Measurements from ENCODE around the gene HEATR1.

Gene HEATR1

DNA sequence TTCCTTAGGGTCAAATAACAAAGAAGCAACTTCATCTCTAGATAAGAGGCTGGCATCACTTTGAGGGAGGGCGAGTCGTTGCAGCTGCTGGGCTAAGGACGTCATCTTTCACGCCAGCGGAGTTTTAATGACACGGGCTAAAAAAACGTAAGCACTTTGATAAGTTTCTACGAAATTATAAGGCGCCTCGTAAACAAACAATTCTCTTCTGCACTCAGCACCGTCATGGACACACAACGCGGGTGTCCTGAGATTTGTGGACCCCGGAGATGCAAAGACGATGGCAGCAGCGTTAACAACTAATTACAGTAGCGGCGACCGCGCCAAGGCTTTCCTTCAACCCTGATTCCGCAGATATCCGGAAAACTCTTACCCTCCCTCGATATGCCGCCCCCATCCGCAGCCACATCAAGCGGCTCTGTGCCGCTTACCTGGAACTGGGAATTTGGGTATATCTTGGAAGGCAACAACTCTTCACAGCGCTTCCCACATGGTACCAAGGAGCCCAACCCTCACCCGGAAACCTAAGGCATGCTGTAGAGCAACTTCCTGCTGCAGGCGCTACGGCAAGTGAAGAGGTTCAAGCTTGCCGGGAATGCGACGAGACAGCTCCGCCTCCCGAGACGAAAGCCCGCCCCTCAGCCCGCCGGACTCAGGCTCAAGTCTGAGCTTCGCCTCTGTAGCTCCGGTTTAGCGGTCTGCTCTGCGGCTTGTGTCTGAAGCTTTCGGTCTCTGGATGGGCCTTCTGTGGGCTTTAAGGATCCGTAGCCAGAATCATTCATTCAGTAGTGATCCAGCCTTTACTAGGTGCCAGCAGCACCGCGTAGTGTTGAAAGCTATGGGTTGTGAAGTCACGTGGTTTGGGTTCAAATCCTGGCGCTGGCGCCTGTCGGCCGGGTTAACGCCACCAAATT is at the start of gene HEATR1:
Gene HEATR1, minus strand, starts transcription at position 526 of the 914 bp plus-strand sequence. Its CDS starts 421 bp downstream, at position 105.
- H3K9ac ChIP-seq (ENCODE audit: low read depth, low read length) = peak within 1 kb of the TSS; percentile 80
- H3K36me3 ChIP-seq (ENCODE audit: control insufficient read depth, insufficient read depth, low read length) = peaks cover 33% of the 10 kb centered on the region
- peak within 1 kb of the TSS; percentile 87 for H3K4me3 ChIP-seq (ENCODE audit: low read depth, low read length)
- no peaks in the 10 kb centered on the region for H3K4me1 ChIP-seq (ENCODE audit: control insufficient read depth, insufficient read depth, low read length)
- H3K27ac ChIP-seq (ENCODE audit: low read depth, low read length) = peak within 1 kb of the TSS; percentile 73
- no peaks in the 10 kb centered on the region for H3K27me3 ChIP-seq (ENCODE audit: control insufficient read depth, insufficient read depth, low read length)
- H3K9me3 ChIP-seq (ENCODE audit: control insufficient read depth, insufficient read depth, low read length) = no peaks in the 10 kb centered on the region

DNA sequence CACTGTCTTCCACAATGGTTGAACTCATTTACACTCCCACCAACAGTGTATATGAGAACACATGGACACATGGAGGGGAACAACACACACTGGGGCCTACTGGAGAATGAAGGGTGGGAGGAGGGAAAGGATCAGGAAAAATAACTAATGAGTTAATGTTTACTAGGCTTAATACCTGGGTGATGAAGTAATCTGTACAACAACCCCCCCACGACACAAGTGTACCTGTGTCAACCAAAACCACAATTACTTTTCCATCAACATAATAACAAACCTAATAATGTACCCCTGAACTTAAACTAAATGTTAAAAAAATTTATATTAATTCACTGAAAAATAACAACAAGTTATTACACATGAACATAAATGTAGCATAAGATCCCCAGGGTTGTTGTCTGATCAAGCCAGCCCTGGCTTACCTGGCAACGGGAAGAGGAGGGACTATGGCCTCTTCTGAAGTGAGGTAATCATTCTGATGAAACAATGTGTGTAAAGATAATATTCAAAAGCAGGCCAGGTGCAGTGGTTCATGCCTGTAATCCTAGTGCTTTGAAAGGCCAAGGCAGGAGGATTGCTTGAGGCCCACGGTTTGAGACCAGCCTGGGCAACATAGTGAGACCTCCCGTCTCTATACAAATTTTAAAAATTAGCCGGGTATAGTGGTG is 40.8 kb upstream of the HEATR1 start:
- H3K9ac ChIP-seq (ENCODE audit: low read depth, low read length) = no peak overlapping the region
- no peak overlapping the region for H3K27ac ChIP-seq (ENCODE audit: low read depth, low read length)
- no peaks in the 10 kb centered on the region for H3K27me3 ChIP-seq (ENCODE audit: control insufficient read depth, insufficient read depth, low read length)
- H3K9me3 ChIP-seq (ENCODE audit: control insufficient read depth, insufficient read depth, low read length) = no peaks in the 10 kb centered on the region
- no peaks in the 10 kb centered on the region for H3K36me3 ChIP-seq (ENCODE audit: control insufficient read depth, insufficient read depth, low read length)
- no peaks in the 10 kb centered on the region for H3K4me1 ChIP-seq (ENCODE audit: control insufficient read depth, insufficient read depth, low read length)
- H3K4me3 ChIP-seq (ENCODE audit: low read depth, low read length) = no peak overlapping the region

- Histone ChIP-seq H3K9me3 (ENCODE audit: control insufficient read depth, insufficient read depth, low read length) (no peaks in the 10 kb centered on the region), H3K4me1 (ENCODE audit: control insufficient read depth, insufficient read depth, low read length) (no peaks in the 10 kb centered on the region), H3K27ac (ENCODE audit: low read depth, low read length) (no peak overlapping the region), H3K36me3 (ENCODE audit: control insufficient read depth, insufficient read depth, low read length) (no peaks in the 10 kb centered on the region), H3K4me3 (ENCODE audit: low read depth, low read length) (no peak overlapping the region), H3K9ac (ENCODE audit: low read depth, low read length) (no peak overlapping the region), H3K27me3 (ENCODE audit: control insufficient read depth, insufficient read depth, low read length) (no peaks in the 10 kb centered on the region)
Measured at GRCh38 chr1:236642763-236643162, 38.4 kb upstream of the HEATR1 start.

GRCh38 chr1:236639686-236640085 is 35.4 kb upstream of the HEATR1 start:
- Histone ChIP-seq H3K4me3 (ENCODE audit: low read depth, low read length) (no peak overlapping the region), H3K4me1 (ENCODE audit: control insufficient read depth, insufficient read depth, low read length) (no peaks in the 10 kb centered on the region), H3K9me3 (ENCODE audit: control insufficient read depth, insufficient read depth, low read length) (no peaks in the 10 kb centered on the region), H3K27ac (ENCODE audit: low read depth, low read length) (no peak overlapping the region), H3K36me3 (ENCODE audit: control insufficient read depth, insufficient read depth, low read length) (no peaks in the 10 kb centered on the region), H3K9ac (ENCODE audit: low read depth, low read length) (no peak overlapping the region), H3K27me3 (ENCODE audit: control insufficient read depth, insufficient read depth, low read length) (no peaks in the 10 kb centered on the region)

- no peak overlapping the region for H3K9ac ChIP-seq (ENCODE audit: low read depth, low read length)
- H3K36me3 ChIP-seq (ENCODE audit: control insufficient read depth, insufficient read depth, low read length) = no peaks in the 10 kb centered on the region
- no peaks in the 10 kb centered on the region for H3K4me1 ChIP-seq (ENCODE audit: control insufficient read depth, insufficient read depth, low read length)
- H3K27ac ChIP-seq (ENCODE audit: low read depth, low read length) = no peak overlapping the region
- no peak overlapping the region for H3K4me3 ChIP-seq (ENCODE audit: low read depth, low read length)
- H3K27me3 ChIP-seq (ENCODE audit: control insufficient read depth, insufficient read depth, low read length) = no peaks in the 10 kb centered on the region
- H3K9me3 ChIP-seq (ENCODE audit: control insufficient read depth, insufficient read depth, low read length) = no peaks in the 10 kb centered on the region
Measured at GRCh38 chr1:236638945-236639344, 34.6 kb upstream of the HEATR1 start.

GRCh38 chr1:236636017-236636416 is 31.7 kb upstream of the HEATR1 start:
- H3K4me1 ChIP-seq (ENCODE audit: control insufficient read depth, insufficient read depth, low read length) = no peaks in the 10 kb centered on the region
- no peak overlapping the region for H3K4me3 ChIP-seq (ENCODE audit: low read depth, low read length)
- no peaks in the 10 kb centered on the region for H3K9me3 ChIP-seq (ENCODE audit: control insufficient read depth, insufficient read depth, low read length)
- H3K36me3 ChIP-seq (ENCODE audit: control insufficient read depth, insufficient read depth, low read length) = no peaks in the 10 kb centered on the region
- H3K27me3 ChIP-seq (ENCODE audit: control insufficient read depth, insufficient read depth, low read length) = no peaks in the 10 kb centered on the region
- H3K27ac ChIP-seq (ENCODE audit: low read depth, low read length) = no peak overlapping the region
- H3K9ac ChIP-seq (ENCODE audit: low read depth, low read length) = no peak overlapping the region

DNA sequence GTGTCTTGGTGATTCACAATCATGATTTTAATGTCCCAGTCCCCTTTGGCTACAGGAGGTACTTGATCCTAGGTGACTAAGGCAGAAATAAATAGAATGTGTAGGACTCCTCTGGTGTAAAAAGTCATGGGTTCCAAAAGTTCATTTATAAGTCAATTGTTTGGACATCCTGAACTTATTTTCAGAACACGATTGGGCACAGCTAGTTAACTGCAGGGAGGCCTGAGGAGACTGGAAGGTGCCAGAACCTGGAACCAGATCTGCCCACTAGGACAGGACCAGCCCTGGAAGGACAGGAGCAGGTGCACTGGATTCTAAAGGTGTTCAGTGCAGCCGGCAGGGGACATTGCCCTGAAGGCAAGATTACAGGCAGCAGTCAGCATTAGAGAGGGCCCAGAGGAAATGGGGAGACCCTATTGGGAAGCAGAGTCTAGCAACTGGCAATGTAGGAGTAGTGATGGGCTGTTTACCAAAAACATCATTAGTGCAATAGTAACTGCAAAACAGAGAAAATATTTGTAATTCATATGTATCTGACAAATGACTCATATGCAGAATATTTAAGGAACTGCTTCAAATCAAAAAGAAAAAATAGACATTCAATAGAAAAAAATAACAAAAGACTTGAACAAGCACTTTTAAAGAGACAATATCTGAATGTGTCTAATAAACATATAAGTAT is 23.6 kb upstream of the HEATR1 start:
- Histone ChIP-seq H3K27ac (ENCODE audit: low read depth, low read length) (no peak overlapping the region), H3K36me3 (ENCODE audit: control insufficient read depth, insufficient read depth, low read length) (no peaks in the 10 kb centered on the region), H3K4me3 (ENCODE audit: low read depth, low read length) (no peak overlapping the region), H3K9ac (ENCODE audit: low read depth, low read length) (no peak overlapping the region), H3K9me3 (ENCODE audit: control insufficient read depth, insufficient read depth, low read length) (peaks cover 5% of the 10 kb centered on the region), H3K27me3 (ENCODE audit: control insufficient read depth, insufficient read depth, low read length) (no peaks in the 10 kb centered on the region), H3K4me1 (ENCODE audit: control insufficient read depth, insufficient read depth, low read length) (no peaks in the 10 kb centered on the region)

DNA sequence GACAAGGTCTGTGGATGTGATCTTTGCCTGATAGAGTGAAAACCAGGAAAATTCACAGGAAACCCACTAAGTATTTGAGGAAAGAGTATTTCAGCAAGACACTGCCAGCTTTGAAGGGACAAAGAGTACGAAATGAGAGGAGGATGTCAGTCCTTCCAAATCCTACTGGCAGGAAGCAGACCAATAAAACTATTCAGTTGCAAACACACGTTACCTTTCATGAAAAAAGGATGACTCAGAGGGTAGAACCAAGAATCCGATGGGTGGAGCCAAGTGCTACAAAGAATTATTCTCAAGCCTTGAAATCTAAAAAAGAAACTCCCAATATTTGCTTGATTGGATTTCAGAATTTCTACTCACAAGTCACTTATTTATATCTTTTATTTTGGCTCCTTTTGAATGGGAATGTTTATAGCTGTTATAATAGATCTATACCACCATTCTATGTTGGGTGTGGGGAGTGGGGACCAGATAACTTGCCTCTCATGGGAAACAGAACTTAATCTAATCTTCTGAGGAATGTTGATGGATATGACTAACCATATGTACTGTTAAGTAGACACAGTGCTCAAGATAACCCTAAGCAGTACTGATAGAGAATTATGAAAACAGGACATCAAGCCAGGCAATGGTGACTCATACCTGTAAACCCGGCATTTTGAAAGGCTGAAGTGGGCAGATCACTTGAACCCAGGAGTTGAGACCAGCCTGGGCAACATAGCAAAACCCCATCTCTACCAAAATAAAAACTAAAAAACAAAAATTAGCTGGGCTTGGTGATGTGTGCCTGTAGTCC is 19.3 kb upstream of the HEATR1 start:
- no peaks in the 10 kb centered on the region for H3K4me1 ChIP-seq (ENCODE audit: control insufficient read depth, insufficient read depth, low read length)
- H3K27me3 ChIP-seq (ENCODE audit: control insufficient read depth, insufficient read depth, low read length) = no peaks in the 10 kb centered on the region
- H3K9me3 ChIP-seq (ENCODE audit: control insufficient read depth, insufficient read depth, low read length) = peaks cover 19% of the 10 kb centered on the region
- H3K27ac ChIP-seq (ENCODE audit: low read depth, low read length) = no peak overlapping the region
- H3K36me3 ChIP-seq (ENCODE audit: control insufficient read depth, insufficient read depth, low read length) = no peaks in the 10 kb centered on the region
- no peak overlapping the region for H3K4me3 ChIP-seq (ENCODE audit: low read depth, low read length)
- H3K9ac ChIP-seq (ENCODE audit: low read depth, low read length) = no peak overlapping the region

- H3K4me3 ChIP-seq (ENCODE audit: low read depth, low read length) = no peak overlapping the region
- H3K27ac ChIP-seq (ENCODE audit: low read depth, low read length) = no peak overlapping the region
- no peak overlapping the region for H3K9ac ChIP-seq (ENCODE audit: low read depth, low read length)
- H3K9me3 ChIP-seq (ENCODE audit: control insufficient read depth, insufficient read depth, low read length) = peaks cover 19% of the 10 kb centered on the region
- no peaks in the 10 kb centered on the region for H3K27me3 ChIP-seq (ENCODE audit: control insufficient read depth, insufficient read depth, low read length)
- H3K4me1 ChIP-seq (ENCODE audit: control insufficient read depth, insufficient read depth, low read length) = no peaks in the 10 kb centered on the region
- H3K36me3 ChIP-seq (ENCODE audit: control insufficient read depth, insufficient read depth, low read length) = no peaks in the 10 kb centered on the region
Measured at GRCh38 chr1:236622407-236622806, 18.1 kb upstream of the HEATR1 start.

DNA sequence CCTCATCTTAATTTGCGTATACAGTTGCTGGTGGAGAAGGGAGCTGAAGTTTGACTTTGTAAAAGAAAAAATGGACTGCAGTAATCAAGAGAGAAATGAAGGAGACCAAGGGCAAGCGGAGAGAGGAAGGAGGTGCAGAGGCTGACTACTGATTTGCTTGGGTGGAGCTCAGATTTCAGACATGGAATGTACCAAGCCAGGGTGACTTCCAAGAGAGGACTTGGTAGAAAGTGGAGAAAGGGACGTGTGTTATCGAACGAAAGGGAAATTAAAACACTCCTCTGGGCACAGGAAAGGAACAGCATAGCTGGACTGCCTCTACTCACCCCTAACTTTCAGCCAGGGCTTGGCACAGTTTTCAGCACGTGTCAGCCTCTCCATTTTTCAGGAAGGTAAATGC is 15.1 kb upstream of the HEATR1 start:
- H3K9ac ChIP-seq (ENCODE audit: low read depth, low read length) = no peak overlapping the region
- H3K27ac ChIP-seq (ENCODE audit: low read depth, low read length) = no peak overlapping the region
- H3K9me3 ChIP-seq (ENCODE audit: control insufficient read depth, insufficient read depth, low read length) = peaks cover 19% of the 10 kb centered on the region
- no peaks in the 10 kb centered on the region for H3K27me3 ChIP-seq (ENCODE audit: control insufficient read depth, insufficient read depth, low read length)
- H3K4me1 ChIP-seq (ENCODE audit: control insufficient read depth, insufficient read depth, low read length) = no peaks in the 10 kb centered on the region
- no peaks in the 10 kb centered on the region for H3K36me3 ChIP-seq (ENCODE audit: control insufficient read depth, insufficient read depth, low read length)
- no peak overlapping the region for H3K4me3 ChIP-seq (ENCODE audit: low read depth, low read length)
